Fibroblast of peridontal ligament (primary cell): Measurements from ENCODE around the gene GPD1L.
"Not testable (repeated sequence)": the region's sequence is repeated elsewhere in the genome, so short reads cannot be mapped to it uniquely, and the experiment has no call there.

Experiments
- DNase-seq: peaks from one replicate; pipeline ENCODE4 v3.0.0-alpha.2; 2010; ENCODE audit errors: extremely low read depth

The GPD1L gene

GRCh38 chr3:32105291-32106131 is 909 bp upstream of the GPD1L start:
- peak; percentile 21 for DNase-seq

- no peak for DNase-seq
Measured at GRCh38 chr3:32106929-32107362, 526 bp downstream of the GPD1L start.

- not testable (repeated sequence) for DNase-seq
Measured at GRCh38 chr3:32108224-32108623, 1.8 kb downstream of the GPD1L start.

GRCh38 chr3:32109256-32109655 is 2.8 kb downstream of the GPD1L start:
- peak; percentile 84 for DNase-seq

GRCh38 chr3:32110233-32110760 is 3.9 kb downstream of the GPD1L start:
- no peak for DNase-seq

GRCh38 chr3:32111560-32111959 is 5.1 kb downstream of the GPD1L start:
- no peak for DNase-seq

GRCh38 chr3:32113566-32113965 is 7.1 kb downstream of the GPD1L start:
- DNase-seq = no peak

- no peak for DNase-seq
Measured at GRCh38 chr3:32113981-32114545, 7.6 kb downstream of the GPD1L start.

GRCh38 chr3:32114546-32115386 is 8.3 kb downstream of the GPD1L start:
- not testable (repeated sequence) for DNase-seq

- no peak for DNase-seq
Measured at GRCh38 chr3:32117320-32117719, 10.9 kb downstream of the GPD1L start.

- DNase-seq = no peak
Measured at GRCh38 chr3:32118215-32118614, 11.8 kb downstream of the GPD1L start.

GRCh38 chr3:32120471-32120870 is 14.1 kb downstream of the GPD1L start:
- no peak for DNase-seq

- DNase-seq = no peak
Measured at GRCh38 chr3:32121137-32121536, 14.7 kb downstream of the GPD1L start.

- no peak for DNase-seq
Measured at GRCh38 chr3:32123620-32124019, 17.2 kb downstream of the GPD1L start.

GRCh38 chr3:32125012-32125411 is 18.6 kb downstream of the GPD1L start:
- no peak for DNase-seq

- no peak for DNase-seq
Measured at GRCh38 chr3:32126305-32127015, 20.0 kb downstream of the GPD1L start.

GRCh38 chr3:32127219-32127826 is 20.9 kb downstream of the GPD1L start:
- DNase-seq = no peak

- DNase-seq = no peak
Measured at GRCh38 chr3:32128936-32129335, 22.5 kb downstream of the GPD1L start.

- DNase-seq = no peak
Measured at GRCh38 chr3:32129832-32130231, 23.4 kb downstream of the GPD1L start.

GRCh38 chr3:32132121-32132520 is 25.7 kb downstream of the GPD1L start:
- DNase-seq = no peak

- no peak for DNase-seq
Measured at GRCh38 chr3:32132706-32133105, 26.3 kb downstream of the GPD1L start.
